Measurements from ENCODE around the gene FAM240A. TPM values are rescaled to one million over a fixed set of nuclear protein-coding genes. Genes with fewer than 3 reads are reported as not detected.

The FAM240A gene
- total and polyA plus RNA-seq, 2 donors (not counting 1 experiment from before 2014, with no cell fraction given), result not detected

- no peaks in the 10 kb centered on the region for H3K79me2 ChIP-seq (ENCODE audit: control insufficient read depth, insufficient read depth, low read length)
- H3K27me3 Mint-ChIP-seq, result peaks cover 16% of the 10 kb centered on the region
- no peak overlapping the region for H3K27ac Mint-ChIP-seq
- no peak overlapping the region for H3K4me3 ChIP-seq (ENCODE audit: control extremely low read depth in 1 of 5, extremely low read depth in 1 of 5, insufficient read depth in 1 of 5, low read depth in 2 of 5, low read length in 4 of 5)
- no peaks in the 10 kb centered on the region for H3K36me3 ChIP-seq (replicated peaks in 1 of 2; ENCODE audit: control extremely low read depth in 1 of 2, control insufficient read depth in 1 of 2, extremely low read depth in 1 of 2, insufficient read depth in 2 of 2, low read length in 1 of 2)
- WGBS (ENCODE audit: insufficient coverage), result 52% methylated on average over 7 of the region's 9 CpGs
- no peaks in the 10 kb centered on the region for H3K9me3 Mint-ChIP-seq (ENCODE audit: insufficient read depth)
- CTCF ChIA-PET, result no interaction called here
- no peak overlapping the region for H2AFZ ChIP-seq (ENCODE audit: insufficient read depth, low read depth, low read length, poor library complexity, severe bottlenecking)
- no peaks in the 10 kb centered on the region for H4K20me1 ChIP-seq (ENCODE audit: control insufficient read depth, insufficient read depth, low read length, poor library complexity, severe bottlenecking)
- TF ChIP-seq CTCF (IDR thresholded peaks at IDR 0.05), result no peak
- TF ChIP-seq EZH2 (IDR thresholded peaks at IDR 0.05; ENCODE audit: borderline replicate concordance, insufficient read depth, low read depth, low read length, poor library complexity, severe bottlenecking), result no peak
- peaks cover 13% of the 10 kb centered on the region for H3K4me1 Mint-ChIP-seq
- H3K4me2 ChIP-seq (replicated peaks; ENCODE audit: low read depth, low read length, poor library complexity, severe bottlenecking), result no peak overlapping the region
- peaks cover 0 to 4% (median 1%) of the 10 kb centered on the region in 4 experiments for H3K27me3 ChIP-seq (replicated peaks in 1 of 4; ENCODE audit: control extremely low read depth in 1 of 4, control insufficient read depth in 3 of 4, insufficient read depth in 4 of 4, low read length in 3 of 4)
- H3K27ac ChIP-seq (ENCODE audit: low read length in 2 of 2), result no peak overlapping the region
- H3K9me3 ChIP-seq (ENCODE audit: control extremely low read depth in 1 of 3, control insufficient read depth in 2 of 3, insufficient read depth in 1 of 3, low read length in 2 of 3), result no peaks in the 10 kb centered on the region
- H3K4me1 ChIP-seq (ENCODE audit: control insufficient read depth in 2 of 2, insufficient read depth in 2 of 2, low read length in 2 of 2), result peaks cover 0 to 4% of the 10 kb centered on the region in 2 donors
- ATAC-seq (ENCODE audit: low read depth), result no peak
- no peak overlapping the region for H3K4me3 Mint-ChIP-seq
- DNase-seq, result no peak
- intact Hi-C loops (cut with micrococcal nuclease), result no loop called here
- no peak overlapping the region for H3K9ac ChIP-seq (ENCODE audit: low read length)
- POLR2A ChIA-PET, result no interaction called here
Observed at GRCh38 chr3:46660543-46661523, 48.5 kb downstream of the FAM240A start.

Measured in B cell (primary cell).